Activated naive CD4-positive, alpha-beta T cell treated with anti-CD3 and anti-CD28 coated beads, Interleukin-2, amount 50 U/mL, for 24 hours (primary cell): Measurements from ENCODE around the gene ZIC5.

ENCODE experiments used
- H3K27ac Mint-ChIP-seq: one replicate; pipeline ENCODE4 v1.8.0; 2021; ENCODE audit warnings: mild to moderate bottlenecking, mixed read lengths
- H3K27me3 Mint-ChIP-seq: one replicate; pipeline ENCODE4 v1.8.0; 2021; ENCODE audit warnings: mixed read lengths
- H3K36me3 Mint-ChIP-seq: one replicate; pipeline ENCODE4 v1.8.0; 2021; ENCODE audit warnings: mixed read lengths
- H3K4me1 Mint-ChIP-seq: one replicate; pipeline ENCODE4 v1.8.0; 2021; ENCODE audit warnings: mixed read lengths
- H3K4me3 Mint-ChIP-seq: one replicate; pipeline ENCODE4 v1.8.0; 2021; ENCODE audit warnings: mild to moderate bottlenecking, mixed read lengths
- H3K9me3 Mint-ChIP-seq: one replicate; pipeline ENCODE4 v1.8.0; 2021; ENCODE audit warnings: mixed read lengths

Gene ZIC5

GRCh38 chr13:99944606-99945005, 27.0 kb downstream of the ZIC5 start:
- no peak overlapping the region for H3K4me3 Mint-ChIP-seq
- no peaks in the 10 kb centered on the region for H3K4me1 Mint-ChIP-seq
- H3K27me3 Mint-ChIP-seq, result peaks cover 30% of the 10 kb centered on the region
- no peaks in the 10 kb centered on the region for H3K9me3 Mint-ChIP-seq
- H3K36me3 Mint-ChIP-seq, result no peaks in the 10 kb centered on the region
- no peak overlapping the region for H3K27ac Mint-ChIP-seq

- Mint-ChIP-seq H3K27me3 (peaks cover 25% of the 10 kb centered on the region), H3K9me3 (no peaks in the 10 kb centered on the region), H3K36me3 (no peaks in the 10 kb centered on the region), H3K4me3 (no peak overlapping the region), H3K4me1 (no peaks in the 10 kb centered on the region), H3K27ac (no peak overlapping the region)
Measured at GRCh38 chr13:99944102-99944501, 27.5 kb downstream of the ZIC5 start.

GRCh38 chr13:99941911-99942310, 29.7 kb downstream of the ZIC5 start:
- H3K4me3 Mint-ChIP-seq, result no peak overlapping the region
- no peaks in the 10 kb centered on the region for H3K9me3 Mint-ChIP-seq
- peaks cover 12% of the 10 kb centered on the region for H3K27me3 Mint-ChIP-seq
- H3K4me1 Mint-ChIP-seq, result no peaks in the 10 kb centered on the region
- no peaks in the 10 kb centered on the region for H3K36me3 Mint-ChIP-seq
- no peak overlapping the region for H3K27ac Mint-ChIP-seq

GRCh38 chr13:99941086-99941485, 30.5 kb downstream of the ZIC5 start:
- Mint-ChIP-seq H3K4me3 (no peak overlapping the region), H3K36me3 (no peaks in the 10 kb centered on the region), H3K27me3 (peaks cover 7% of the 10 kb centered on the region), H3K27ac (no peak overlapping the region), H3K9me3 (no peaks in the 10 kb centered on the region), H3K4me1 (no peaks in the 10 kb centered on the region)

- Mint-ChIP-seq H3K4me3 (no peak overlapping the region), H3K36me3 (no peaks in the 10 kb centered on the region), H3K4me1 (no peaks in the 10 kb centered on the region), H3K27me3 (peaks cover 10% of the 10 kb centered on the region), H3K27ac (no peak overlapping the region), H3K9me3 (no peaks in the 10 kb centered on the region)
Measured at GRCh38 chr13:99938635-99939034, 32.9 kb downstream of the ZIC5 start.

- H3K27ac Mint-ChIP-seq, result no peak overlapping the region
- H3K27me3 Mint-ChIP-seq, result peaks cover 7% of the 10 kb centered on the region
Measured at GRCh38 chr13:99935772-99936171, 35.8 kb downstream of the ZIC5 start.

GRCh38 chr13:99932912-99933311, 38.7 kb downstream of the ZIC5 start:
- Mint-ChIP-seq H3K36me3 (no peaks in the 10 kb centered on the region), H3K9me3 (no peaks in the 10 kb centered on the region), H3K4me1 (no peaks in the 10 kb centered on the region), H3K27ac (no peak overlapping the region), H3K4me3 (no peak overlapping the region), H3K27me3 (peaks cover 12% of the 10 kb centered on the region)

More at GRCh38 chr13:99935772-99936171, 35.8 kb downstream of the ZIC5 start:
- H3K4me3 Mint-ChIP-seq, result no peak overlapping the region
- H3K9me3 Mint-ChIP-seq, result no peaks in the 10 kb centered on the region
- no peaks in the 10 kb centered on the region for H3K4me1 Mint-ChIP-seq
- no peaks in the 10 kb centered on the region for H3K36me3 Mint-ChIP-seq

- no peaks in the 10 kb centered on the region for H3K36me3 Mint-ChIP-seq
- no peaks in the 10 kb centered on the region for H3K4me1 Mint-ChIP-seq
- H3K4me3 Mint-ChIP-seq, result no peak overlapping the region
- H3K27ac Mint-ChIP-seq, result no peak overlapping the region
- no peaks in the 10 kb centered on the region for H3K9me3 Mint-ChIP-seq
- peaks cover 11% of the 10 kb centered on the region for H3K27me3 Mint-ChIP-seq
Measured at GRCh38 chr13:99930925-99931324, 40.6 kb downstream of the ZIC5 start.

- no peaks in the 10 kb centered on the region for H3K36me3 Mint-ChIP-seq
- peaks cover 10% of the 10 kb centered on the region for H3K27me3 Mint-ChIP-seq
- H3K4me1 Mint-ChIP-seq, result no peaks in the 10 kb centered on the region
- no peaks in the 10 kb centered on the region for H3K9me3 Mint-ChIP-seq
- H3K4me3 Mint-ChIP-seq, result no peak overlapping the region
- no peak overlapping the region for H3K27ac Mint-ChIP-seq
Measured at GRCh38 chr13:99929866-99930265, 41.7 kb downstream of the ZIC5 start.

- no peaks in the 10 kb centered on the region for H3K4me1 Mint-ChIP-seq
- H3K36me3 Mint-ChIP-seq, result no peaks in the 10 kb centered on the region
- H3K27me3 Mint-ChIP-seq, result peaks cover 8% of the 10 kb centered on the region
- no peaks in the 10 kb centered on the region for H3K9me3 Mint-ChIP-seq
- no peak overlapping the region for H3K4me3 Mint-ChIP-seq
- no peak overlapping the region for H3K27ac Mint-ChIP-seq
Measured at GRCh38 chr13:99926014-99926731, 45.4 kb downstream of the ZIC5 start.

GRCh38 chr13:99923877-99924582, 47.5 kb downstream of the ZIC5 start:
- Mint-ChIP-seq H3K27me3 (peaks cover 7% of the 10 kb centered on the region), H3K4me1 (no peaks in the 10 kb centered on the region), H3K36me3 (no peaks in the 10 kb centered on the region)

GRCh38 chr13:99922631-99923404, 48.7 kb downstream of the ZIC5 start:
- H3K9me3 Mint-ChIP-seq, result no peaks in the 10 kb centered on the region
- no peaks in the 10 kb centered on the region for H3K36me3 Mint-ChIP-seq
- no peaks in the 10 kb centered on the region for H3K4me1 Mint-ChIP-seq
- no peak overlapping the region for H3K27ac Mint-ChIP-seq
- no peak overlapping the region for H3K4me3 Mint-ChIP-seq
- peaks cover 4% of the 10 kb centered on the region for H3K27me3 Mint-ChIP-seq

More at GRCh38 chr13:99923877-99924582, 47.5 kb downstream of the ZIC5 start:
- no peak overlapping the region for H3K4me3 Mint-ChIP-seq
- no peaks in the 10 kb centered on the region for H3K9me3 Mint-ChIP-seq
- H3K27ac Mint-ChIP-seq, result no peak overlapping the region

GRCh38 chr13:99919132-99919531, 52.4 kb downstream of the ZIC5 start:
- no peak overlapping the region for H3K4me3 Mint-ChIP-seq
- peaks cover 6% of the 10 kb centered on the region for H3K4me1 Mint-ChIP-seq
- H3K27me3 Mint-ChIP-seq, result peaks cover 3% of the 10 kb centered on the region
- H3K9me3 Mint-ChIP-seq, result no peaks in the 10 kb centered on the region
- H3K27ac Mint-ChIP-seq, result no peak overlapping the region
- H3K36me3 Mint-ChIP-seq, result no peaks in the 10 kb centered on the region

- H3K27me3 Mint-ChIP-seq, result peaks cover 3% of the 10 kb centered on the region
- no peak overlapping the region for H3K27ac Mint-ChIP-seq
- H3K36me3 Mint-ChIP-seq, result peaks cover 1% of the 10 kb centered on the region
- no peaks in the 10 kb centered on the region for H3K9me3 Mint-ChIP-seq
- no peak overlapping the region for H3K4me3 Mint-ChIP-seq
- peaks cover 13% of the 10 kb centered on the region for H3K4me1 Mint-ChIP-seq
Measured at GRCh38 chr13:99916366-99917103, 55.0 kb downstream of the ZIC5 start.

- Mint-ChIP-seq H3K27me3 (peaks cover 4% of the 10 kb centered on the region), H3K36me3 (peaks cover 1% of the 10 kb centered on the region), H3K27ac (no peak overlapping the region), H3K4me3 (no peak overlapping the region), H3K4me1 (peaks cover 14% of the 10 kb centered on the region), H3K9me3 (no peaks in the 10 kb centered on the region)
Measured at GRCh38 chr13:99913167-99913566, 58.4 kb downstream of the ZIC5 start.
